ENCODE data around the gene DNAJC1.

DNA sequence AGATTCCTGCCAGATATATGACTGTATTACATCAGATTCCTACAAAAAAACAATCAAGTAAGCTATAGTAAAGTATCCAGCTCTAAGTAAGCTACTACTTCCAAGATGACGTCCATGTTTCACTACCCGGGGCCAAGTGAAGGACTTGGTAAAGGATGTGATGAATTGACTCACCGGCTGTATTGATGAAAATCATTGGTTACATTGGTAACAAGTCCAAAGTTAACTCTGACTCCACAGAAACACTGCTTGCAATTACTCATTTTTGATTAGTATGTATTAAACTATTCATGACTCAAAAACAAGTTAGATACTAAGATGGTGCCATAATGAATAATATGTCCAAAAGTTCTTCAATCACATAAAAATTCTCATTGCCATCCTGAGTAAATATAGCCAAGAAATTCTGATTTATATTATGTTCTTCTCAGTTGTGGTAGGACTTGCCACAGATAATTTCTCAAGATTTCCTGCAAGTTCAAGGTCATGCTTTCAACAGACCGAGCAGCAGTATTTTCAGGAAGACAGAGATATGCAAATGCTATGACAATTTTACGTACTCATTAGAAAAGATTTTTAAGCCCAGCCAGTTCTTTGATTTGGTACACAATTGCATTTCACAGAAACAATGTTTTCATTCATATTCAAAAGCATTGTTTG lies 12.6 kb upstream of the DNAJC1 start:
- TF ChIP-seq, protein P1, sequence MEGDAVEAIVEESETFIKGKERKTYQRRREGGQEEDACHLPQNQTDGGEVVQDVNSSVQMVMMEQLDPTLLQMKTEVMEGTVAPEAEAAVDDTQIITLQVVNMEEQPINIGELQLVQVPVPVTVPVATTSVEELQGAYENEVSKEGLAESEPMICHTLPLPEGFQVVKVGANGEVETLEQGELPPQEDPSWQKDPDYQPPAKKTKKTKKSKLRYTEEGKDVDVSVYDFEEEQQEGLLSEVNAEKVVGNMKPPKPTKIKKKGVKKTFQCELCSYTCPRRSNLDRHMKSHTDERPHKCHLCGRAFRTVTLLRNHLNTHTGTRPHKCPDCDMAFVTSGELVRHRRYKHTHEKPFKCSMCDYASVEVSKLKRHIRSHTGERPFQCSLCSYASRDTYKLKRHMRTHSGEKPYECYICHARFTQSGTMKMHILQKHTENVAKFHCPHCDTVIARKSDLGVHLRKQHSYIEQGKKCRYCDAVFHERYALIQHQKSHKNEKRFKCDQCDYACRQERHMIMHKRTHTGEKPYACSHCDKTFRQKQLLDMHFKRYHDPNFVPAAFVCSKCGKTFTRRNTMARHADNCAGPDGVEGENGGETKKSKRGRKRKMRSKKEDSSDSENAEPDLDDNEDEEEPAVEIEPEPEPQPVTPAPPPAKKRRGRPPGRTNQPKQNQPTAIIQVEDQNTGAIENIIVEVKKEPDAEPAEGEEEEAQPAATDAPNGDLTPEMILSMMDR (IDR thresholded peaks at IDR 0.05; ENCODE audit: insufficient read depth, low read depth, low read length) = no peak
- no peak for TF ChIP-seq EZH2 (IDR thresholded peaks at IDR 0.05; ENCODE audit: insufficient read depth, low read length)

Measured in astrocyte (in vitro differentiated cells and primary cell).